Esophagus squamous epithelium (tissue), 5 donors: Measurements from ENCODE around the gene FOXJ2. TPM values are rescaled to one million over a fixed set of nuclear protein-coding genes. Genes with fewer than 3 reads are reported as not detected.

Experiments
- DNase-seq: peaks from one replicate; lab custom pipeline; 2025; lab: John Stamatoyannopoulos, UW
- H3K27ac ChIP-seq, 4 donors: fragments of 200-600 bp; sonication (generic); one replicate each; pipeline ENCODE4 v1.5.1; 2016 to 2019; ENCODE audit warnings: mild to moderate bottlenecking in 1 of 4
- H3K27me3 ChIP-seq, 4 donors: fragments of 200-600 bp; sonication (generic); 1 replicate in 3 of 4; 2 replicates in 1 of 4; pipeline versions ENCODE4 v1.5.1 to v1.6.0; 2017 to 2021; ENCODE audit warnings: antibody characterized with exemption in 1 of 4
- H3K36me3 ChIP-seq, 3 donors: fragments of 200-600 bp; sonication (generic); one replicate each; pipeline ENCODE4 v1.5.1; 2016 to 2019
- H3K4me1 ChIP-seq, 3 donors: fragments of 200-600 bp; sonication (generic); one replicate each; pipeline ENCODE4 v1.5.1; 2017 to 2019
- H3K4me3 ChIP-seq, 4 donors: fragments of 200-600 bp; sonication (generic); 1 replicate in 3 of 4; 2 replicates in 1 of 4; pipeline ENCODE4 v1.5.1; 2016 to 2019; ENCODE audit warnings: mild to moderate bottlenecking in 2 of 4, moderate library complexity in 1 of 4
- H3K9me3 ChIP-seq, 3 donors: fragments of 200-600 bp; sonication (generic); one replicate each; pipeline ENCODE4 v1.5.1; 2016 to 2019
- CTCF ChIP-seq, 6 experiments: fragments of 450-650 bp in 4 of 6; fragments of 200-600 bp in 2 of 6; sonication (generic) in 2 of 6; IDR thresholded peaks; one replicate each; pipeline ENCODE4 v1.5.1; 2016 to 2019; ENCODE audit warnings: antibody characterized with exemption in 6 of 6, mild to moderate bottlenecking in 4 of 6, moderate library complexity in 4 of 6
- POLR2A ChIP-seq, 4 donors: fragments of 450-650 bp; IDR thresholded peaks; one replicate each; pipeline ENCODE4 v1.6.1; 2017; ENCODE audit warnings: antibody characterized with exemption in 4 of 4, mild to moderate bottlenecking in 4 of 4, moderate library complexity in 3 of 4
- WGBS, 2 donors: methylation state at CpG; one replicate each; pipeline ENCODE4 v1.1.5; 2018; 5-methylcytosine and 5-hydroxymethylcytosine counted together
- intact Hi-C: fragments of 100-400 bp; cut with DNase I; formaldehyde crosslinking; loops from one replicate; pipeline ENCODE4 v1.15.0; 2022
- total RNA-seq, 4 donors: library from RNA; depleted of rRNA; stranded (reverse); fragments of >200 nt; gene quantifications; one replicate each; pipeline ENCODE4 v1.1.0, GENCODE V29; 2016
- donor health status: DM: yes; HTN: yes; CAD: no.

FOXJ2 gene
- total RNA-seq, 4 donors from 2014 or later: 5.9 to 11.8 (median 7.7) TPM

- 7 to 24% methylated on average over 2 to 9 of the region's 17 CpGs for WGBS, 2 donors
- no peak for DNase-seq
- peak overlapping the region; percentile 60 to 99 (median 88) for H3K4me3 ChIP-seq
- no peaks in the 10 kb centered on the region for H3K9me3 ChIP-seq
- H3K27ac ChIP-seq: peak overlapping the region; percentile 93 to 98 (median 94)
- H3K27me3 ChIP-seq: no peaks in the 10 kb centered on the region
- peaks cover 42 to 66% (median 50%) of the 10 kb centered on the region in 3 donors for H3K4me1 ChIP-seq
- intact Hi-C loops: no loop called here
- TF ChIP-seq CTCF (IDR thresholded peaks at IDR 0.05) (no peak), POLR2A (IDR thresholded peaks at IDR 0.05) (no peak)
- H3K36me3 ChIP-seq: peaks cover 0 to 10% (median 0%) of the 10 kb centered on the region in 3 donors
These were observed 883 bp downstream of the FOXJ2 start for GRCh38 chr12:8033153-8034044.

GRCh38 chr12:8034802-8035201, 2.3 kb downstream of the FOXJ2 start:
- H3K27ac ChIP-seq: peak overlapping the region in 3 of 4 donors; percentile 1 to 95 (median 93)
- H3K4me1 ChIP-seq: peaks cover 48 to 78% (median 58%) of the 10 kb centered on the region in 3 donors
- peaks cover 0 to 15% (median 0%) of the 10 kb centered on the region in 3 donors for H3K36me3 ChIP-seq
- intact Hi-C loops: no loop called here
- no peak for DNase-seq
- H3K4me3 ChIP-seq: peak overlapping the region in 3 of 4 donors; percentile 60 to 99 (median 82)
- TF ChIP-seq CTCF (IDR thresholded peaks at IDR 0.05) (no peak), POLR2A (IDR thresholded peaks at IDR 0.05) (no peak)
- H3K27me3 ChIP-seq: no peaks in the 10 kb centered on the region
- H3K9me3 ChIP-seq: no peaks in the 10 kb centered on the region

- WGBS, 2 donors: 61 to 62% methylated on average over 3 to 5 of the region's 5 CpGs
- Histone ChIP-seq H3K36me3 (peaks cover 0 to 22% (median 3%) of the 10 kb centered on the region in 3 donors), H3K4me1 (peaks cover 48 to 78% (median 58%) of the 10 kb centered on the region in 3 donors), H3K27me3 (no peaks in the 10 kb centered on the region), H3K4me3 (peak overlapping the region in 1 of 4 donors; percentile 99), H3K27ac (peak overlapping the region in 1 of 4 donors; percentile 95), H3K9me3 (no peaks in the 10 kb centered on the region)
- TF ChIP-seq POLR2A (IDR thresholded peaks at IDR 0.05) (no peak), CTCF (IDR thresholded peaks at IDR 0.05) (no peak)
- DNase-seq: no peak
- intact Hi-C loops: no loop called here
These were observed 3.0 kb downstream of the FOXJ2 start for GRCh38 chr12:8035440-8036010.

- no peaks in the 10 kb centered on the region for H3K9me3 ChIP-seq
- no peak for DNase-seq
- no peak overlapping the region for H3K4me3 ChIP-seq
- intact Hi-C loops: no loop called here
- no peak overlapping the region for H3K27ac ChIP-seq
- 66 to 75% methylated on average over 6 to 8 of the region's 8 CpGs for WGBS, 2 donors
- peaks cover 48 to 75% (median 58%) of the 10 kb centered on the region in 3 donors for H3K4me1 ChIP-seq
- H3K36me3 ChIP-seq: peaks cover 0 to 30% (median 11%) of the 10 kb centered on the region in 3 donors
- TF ChIP-seq CTCF (IDR thresholded peaks at IDR 0.05) (no peak), POLR2A (IDR thresholded peaks at IDR 0.05) (no peak)
- H3K27me3 ChIP-seq: no peaks in the 10 kb centered on the region
These were observed 3.8 kb downstream of the FOXJ2 start for GRCh38 chr12:8036346-8036745.
